ENCODE data around the gene LDLRAD4.

The LDLRAD4 gene

GRCh38 chr18:13232086-13232917 is 13.7 kb downstream of the LDLRAD4 start:
- DNase-seq = no peak

GRCh38 chr18:13232971-13233786 is 14.6 kb downstream of the LDLRAD4 start:
- no peak for DNase-seq

GRCh38 chr18:13233787-13234783 is 15.5 kb downstream of the LDLRAD4 start:
- DNase-seq = no peak

GRCh38 chr18:13235421-13235831 is 16.9 kb downstream of the LDLRAD4 start:
- DNase-seq = no peak

DNA sequence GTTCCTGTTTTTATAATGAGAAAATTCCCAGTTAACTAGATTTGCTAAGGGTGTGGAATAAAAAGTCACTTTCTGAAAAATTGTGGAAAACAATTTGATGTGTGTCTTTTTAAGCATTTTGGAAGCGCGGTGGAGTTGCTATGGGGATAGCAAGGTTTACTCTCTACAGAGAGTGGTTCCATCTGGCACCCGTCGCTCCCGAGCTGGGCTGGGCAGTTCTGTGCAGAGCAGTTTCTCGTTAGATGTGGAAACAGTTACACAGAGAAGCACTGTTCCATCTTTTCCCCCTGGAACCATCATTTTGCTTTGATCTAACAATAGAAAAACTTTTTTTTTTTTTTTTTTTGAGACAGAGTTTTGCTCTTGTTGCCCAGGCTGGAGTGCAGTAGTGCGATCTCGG is 17.4 kb downstream of the LDLRAD4 start:
- no peak for DNase-seq

- DNase-seq = no peak
Measured at GRCh38 chr18:13236411-13236810, 17.9 kb downstream of the LDLRAD4 start.

- no peak for DNase-seq
Measured at GRCh38 chr18:13237073-13237472, 18.5 kb downstream of the LDLRAD4 start.

- DNase-seq = no peak
Measured at GRCh38 chr18:13237641-13238040, 19.1 kb downstream of the LDLRAD4 start.

DNA sequence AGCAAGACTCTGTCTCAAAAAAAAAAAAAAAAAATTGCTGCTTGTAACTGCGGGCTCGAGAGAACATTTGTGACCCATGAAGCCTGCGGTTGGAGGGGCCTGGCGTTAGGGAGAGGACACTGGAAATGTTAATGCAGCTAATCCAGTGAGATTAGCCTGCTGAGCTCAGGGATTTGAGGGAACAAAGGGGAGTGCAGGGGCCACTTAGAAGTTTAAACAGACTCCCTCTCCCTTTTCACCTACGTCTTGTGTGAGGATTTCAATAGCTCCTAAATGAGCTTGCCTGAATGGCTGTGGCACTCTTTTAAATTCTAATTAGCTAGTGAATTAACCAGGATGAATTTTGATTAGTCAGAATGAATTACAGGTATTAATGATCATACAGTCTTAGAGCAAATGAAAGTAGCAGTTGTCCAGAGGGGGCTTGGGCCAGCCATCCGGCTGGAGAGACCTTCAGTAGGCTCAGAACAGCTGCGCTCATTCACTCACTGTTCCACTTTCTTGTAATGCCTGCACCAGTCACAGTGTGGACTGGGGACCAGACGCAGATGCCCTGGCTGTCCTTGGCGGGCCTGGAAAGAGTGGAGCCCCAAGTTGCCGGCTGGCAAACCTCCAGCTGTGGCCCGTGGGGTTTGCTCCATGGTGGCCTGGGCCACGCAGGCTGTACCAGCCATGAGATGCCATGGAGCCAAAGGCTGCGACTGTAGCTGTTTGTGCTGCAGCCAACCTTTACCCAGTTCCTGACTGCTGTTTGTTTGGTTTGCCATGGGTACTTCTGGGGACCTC is 20.8 kb downstream of the LDLRAD4 start:
- no peak for DNase-seq

DNA sequence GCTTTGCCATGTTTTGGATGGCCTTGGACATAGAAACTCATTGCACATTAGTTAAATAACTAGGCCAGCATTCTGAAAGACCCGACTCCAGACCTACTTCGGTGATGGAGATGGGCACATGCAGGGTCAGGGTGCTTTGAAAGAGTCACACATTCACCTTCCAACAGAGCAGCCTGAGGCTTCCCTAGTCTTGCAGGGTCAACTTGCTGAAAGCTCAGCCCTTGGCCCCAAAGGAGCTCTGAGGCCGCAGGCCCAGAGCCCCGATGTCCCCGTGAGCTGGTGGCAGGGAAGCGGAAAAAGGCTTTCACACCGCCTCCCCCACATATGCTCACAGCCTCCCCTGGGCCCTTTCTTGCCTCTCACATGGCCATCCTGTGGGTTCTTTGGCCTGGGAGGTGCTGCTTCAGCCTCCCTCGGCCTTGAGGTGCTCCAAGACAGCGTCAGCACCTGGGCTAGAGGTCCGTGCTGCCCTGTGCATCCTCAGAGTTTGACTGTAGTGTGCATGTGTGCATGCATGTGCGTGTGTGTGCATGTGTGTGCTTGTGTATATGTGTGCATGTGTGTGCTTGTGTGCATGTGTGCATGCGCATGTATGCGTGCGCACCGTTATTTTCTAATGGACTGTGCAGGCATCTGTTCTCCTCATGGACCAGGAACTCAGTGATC is 21.6 kb downstream of the LDLRAD4 start:
- DNase-seq = no peak

GRCh38 chr18:13241083-13241892 is 22.7 kb downstream of the LDLRAD4 start:
- DNase-seq = no peak

DNA sequence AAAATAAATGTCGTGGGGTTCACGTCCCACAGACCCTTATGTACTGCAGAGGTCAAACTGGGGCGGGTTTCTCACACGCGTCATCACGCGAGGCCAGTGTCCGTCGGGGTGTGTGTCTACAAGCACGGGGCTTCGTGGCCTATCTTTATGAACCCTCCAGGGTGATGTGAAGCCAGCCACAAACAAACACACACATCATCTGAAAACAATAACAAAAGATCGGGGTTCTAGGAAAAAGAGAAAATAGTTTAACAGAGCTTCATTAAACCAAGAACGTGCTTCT is 23.3 kb downstream of the LDLRAD4 start:
- no peak for DNase-seq

DNA sequence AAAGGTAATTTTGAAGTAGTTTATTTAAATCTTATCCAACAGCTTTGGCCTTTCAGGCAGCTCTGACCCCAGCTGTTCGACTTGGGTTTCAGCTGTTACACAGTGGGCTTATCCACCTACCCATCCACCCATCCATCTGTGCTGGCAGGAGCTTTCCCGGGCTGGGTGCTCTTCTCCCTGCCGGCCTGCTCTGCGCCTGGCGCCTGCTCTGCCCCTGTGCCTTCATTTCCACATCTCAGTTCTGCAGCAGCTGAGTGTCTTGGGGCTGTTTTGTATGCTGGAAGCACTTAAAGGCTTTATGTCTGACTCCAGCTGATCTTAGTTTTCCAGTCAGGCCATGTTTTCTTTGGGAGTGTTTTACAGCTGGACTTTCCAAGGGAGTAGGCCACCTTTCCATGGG is 24.2 kb downstream of the LDLRAD4 start:
- DNase-seq = no peak

DNA sequence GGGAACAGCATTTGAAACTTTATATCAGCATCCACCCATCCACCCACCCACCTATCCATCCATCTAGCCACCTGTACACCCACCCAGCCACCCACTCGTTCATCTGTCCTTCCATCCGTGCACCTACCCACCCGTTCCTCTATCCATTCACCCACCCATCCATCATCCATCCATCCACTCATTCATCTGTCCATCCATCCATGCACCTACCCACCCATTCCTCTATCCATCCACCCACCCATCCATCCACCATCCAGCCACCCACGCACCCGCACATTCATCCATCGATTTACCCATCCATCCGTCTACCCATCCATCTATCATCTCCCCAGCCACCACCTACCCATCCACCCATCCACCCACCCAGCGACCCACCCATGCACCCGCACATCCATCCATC is 24.8 kb downstream of the LDLRAD4 start:
- DNase-seq = no peak

DNA sequence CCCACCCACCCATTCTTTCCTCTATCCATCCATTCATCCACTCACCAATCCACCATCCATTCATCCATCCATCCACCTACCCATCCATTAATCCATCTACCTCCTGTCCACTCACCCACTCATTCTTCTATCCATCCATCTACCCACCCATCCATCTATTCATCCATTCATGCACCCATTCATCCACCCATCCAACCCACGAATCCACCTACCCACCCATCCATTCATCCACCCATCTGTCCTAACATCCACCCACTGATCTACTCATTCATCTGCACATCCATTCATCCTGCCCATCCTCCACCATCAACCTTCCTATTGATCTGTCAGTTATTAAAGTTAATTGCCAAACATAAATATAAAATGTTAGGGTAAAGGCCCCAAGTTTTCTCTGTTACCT is 25.6 kb downstream of the LDLRAD4 start:
- no peak for DNase-seq

- no peak for DNase-seq
Measured at GRCh38 chr18:13245481-13246000, 27.0 kb downstream of the LDLRAD4 start.

- DNase-seq = no peak
Measured at GRCh38 chr18:13246121-13246520, 27.6 kb downstream of the LDLRAD4 start.

GRCh38 chr18:13246591-13246990 is 28.0 kb downstream of the LDLRAD4 start:
- no peak for DNase-seq

DNA sequence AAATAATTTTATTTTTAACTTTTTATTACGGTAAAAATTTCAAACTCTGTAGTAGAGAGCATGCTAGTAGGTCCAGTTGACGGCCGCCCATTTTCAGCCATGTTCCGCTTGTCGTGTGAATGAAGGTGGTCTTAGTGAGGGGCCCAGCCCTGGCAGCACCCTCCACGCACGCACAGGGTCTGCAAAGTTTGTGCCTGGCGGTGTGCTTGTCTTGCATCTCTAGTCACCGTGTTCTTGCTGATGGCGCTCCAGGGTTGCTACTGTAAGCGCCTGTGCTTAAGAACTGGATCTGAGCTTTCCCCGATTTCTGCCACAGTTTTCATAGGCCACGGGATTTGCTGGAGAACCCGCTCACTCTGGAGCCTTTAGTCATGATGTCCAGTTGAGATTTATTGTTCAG is 28.9 kb downstream of the LDLRAD4 start:
- no peak for DNase-seq

DNA sequence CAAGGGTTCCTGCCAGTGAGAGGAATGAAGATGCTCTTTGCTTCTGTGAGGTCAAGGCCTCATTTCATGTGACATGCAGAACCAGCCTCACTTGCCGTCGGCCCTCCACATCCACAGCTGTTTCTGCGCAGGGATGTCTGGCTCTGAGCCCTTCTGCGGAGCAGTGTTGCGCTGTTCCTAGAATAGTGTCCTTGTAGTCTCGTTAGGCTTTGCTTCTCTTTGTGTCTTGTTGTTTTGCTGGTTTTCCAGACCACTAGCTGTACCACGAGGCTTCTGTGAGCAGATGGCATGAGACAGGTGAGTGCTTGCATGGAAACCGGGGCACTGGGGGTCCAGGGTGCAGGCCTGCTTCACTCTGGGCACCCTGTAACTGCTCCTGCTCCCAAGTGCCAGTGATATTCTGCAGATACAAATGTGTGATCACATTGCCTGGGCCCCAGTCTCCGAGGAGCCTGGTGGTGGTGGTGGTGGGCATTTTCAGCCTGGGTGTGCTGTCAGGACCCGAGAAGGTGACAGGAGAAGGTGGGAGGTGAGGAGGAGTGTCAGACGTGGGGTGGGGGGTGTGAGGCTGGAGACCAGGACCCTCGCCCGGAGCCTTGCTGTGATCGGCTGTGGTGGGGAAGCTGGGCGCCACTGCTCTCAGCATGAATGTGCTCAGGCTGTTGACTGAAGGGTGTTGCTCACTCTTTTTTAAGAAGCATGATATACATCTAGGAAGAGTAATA is 34.3 kb downstream of the LDLRAD4 start:
- DNase-seq = no peak

Measured in NCI-H2227 treated with DMSO at 0.1 percent for 48 hours (cell line).